GM10266 (cell line): Measurements from ENCODE around the gene HLA-B.

ENCODE experiments used
- DNase-seq: peaks from one replicate; pipeline ENCODE4 v3.0.0; 2012; ENCODE audit errors: extremely low spot score
- TF ChIP-seq, protein P1 (sequence below): IDR thresholded peaks from 2 replicates; pipeline ENCODE4 v1.5.1; 2012; ENCODE audit warnings: mild to moderate bottlenecking, low read depth; ENCODE audit not compliant: control insufficient read depth, insufficient read depth; ENCODE audit errors: missing control alignments

Gene HLA-B

DNA sequence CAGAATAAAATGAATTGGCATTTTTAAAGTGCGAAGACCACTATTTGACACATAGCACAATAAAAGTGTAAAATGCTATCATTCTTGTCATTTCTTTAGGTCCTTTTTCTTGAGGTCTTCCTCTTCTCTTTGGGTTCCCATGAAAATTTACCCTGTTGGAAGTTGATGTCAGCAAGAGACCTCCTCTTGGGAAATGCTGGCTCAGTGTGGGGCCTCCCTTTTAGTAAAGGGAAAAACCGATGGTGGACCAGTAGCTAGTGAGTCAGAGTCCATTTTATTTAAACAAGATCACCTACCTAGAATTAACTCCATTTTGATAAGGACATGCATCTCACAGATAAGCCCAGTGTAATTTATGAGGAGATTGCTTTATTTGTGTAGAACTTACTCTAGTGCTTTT is 47.3 kb downstream of the HLA-B start:
- TF ChIP-seq, protein P1, sequence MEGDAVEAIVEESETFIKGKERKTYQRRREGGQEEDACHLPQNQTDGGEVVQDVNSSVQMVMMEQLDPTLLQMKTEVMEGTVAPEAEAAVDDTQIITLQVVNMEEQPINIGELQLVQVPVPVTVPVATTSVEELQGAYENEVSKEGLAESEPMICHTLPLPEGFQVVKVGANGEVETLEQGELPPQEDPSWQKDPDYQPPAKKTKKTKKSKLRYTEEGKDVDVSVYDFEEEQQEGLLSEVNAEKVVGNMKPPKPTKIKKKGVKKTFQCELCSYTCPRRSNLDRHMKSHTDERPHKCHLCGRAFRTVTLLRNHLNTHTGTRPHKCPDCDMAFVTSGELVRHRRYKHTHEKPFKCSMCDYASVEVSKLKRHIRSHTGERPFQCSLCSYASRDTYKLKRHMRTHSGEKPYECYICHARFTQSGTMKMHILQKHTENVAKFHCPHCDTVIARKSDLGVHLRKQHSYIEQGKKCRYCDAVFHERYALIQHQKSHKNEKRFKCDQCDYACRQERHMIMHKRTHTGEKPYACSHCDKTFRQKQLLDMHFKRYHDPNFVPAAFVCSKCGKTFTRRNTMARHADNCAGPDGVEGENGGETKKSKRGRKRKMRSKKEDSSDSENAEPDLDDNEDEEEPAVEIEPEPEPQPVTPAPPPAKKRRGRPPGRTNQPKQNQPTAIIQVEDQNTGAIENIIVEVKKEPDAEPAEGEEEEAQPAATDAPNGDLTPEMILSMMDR = no peak
- DNase-seq = no peak

DNA sequence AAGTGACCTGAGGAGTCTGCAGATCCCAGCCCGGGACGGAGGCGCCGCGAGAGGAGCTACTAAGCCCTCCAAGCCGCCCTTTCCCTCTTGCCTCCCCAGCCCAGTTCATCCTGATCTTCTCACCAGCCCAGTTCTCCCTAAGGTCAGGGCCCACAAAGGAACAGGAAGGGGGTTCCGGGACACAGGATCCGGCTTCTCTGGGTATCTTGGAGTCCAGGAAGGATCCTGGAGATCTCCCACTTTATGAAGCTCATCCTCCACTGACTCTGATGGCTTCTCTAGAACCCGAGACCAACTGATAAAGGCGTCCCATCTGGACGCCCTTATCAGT is 48.2 kb downstream of the HLA-B start:
- TF ChIP-seq, protein P1 = no peak
- no peak for DNase-seq

DNA sequence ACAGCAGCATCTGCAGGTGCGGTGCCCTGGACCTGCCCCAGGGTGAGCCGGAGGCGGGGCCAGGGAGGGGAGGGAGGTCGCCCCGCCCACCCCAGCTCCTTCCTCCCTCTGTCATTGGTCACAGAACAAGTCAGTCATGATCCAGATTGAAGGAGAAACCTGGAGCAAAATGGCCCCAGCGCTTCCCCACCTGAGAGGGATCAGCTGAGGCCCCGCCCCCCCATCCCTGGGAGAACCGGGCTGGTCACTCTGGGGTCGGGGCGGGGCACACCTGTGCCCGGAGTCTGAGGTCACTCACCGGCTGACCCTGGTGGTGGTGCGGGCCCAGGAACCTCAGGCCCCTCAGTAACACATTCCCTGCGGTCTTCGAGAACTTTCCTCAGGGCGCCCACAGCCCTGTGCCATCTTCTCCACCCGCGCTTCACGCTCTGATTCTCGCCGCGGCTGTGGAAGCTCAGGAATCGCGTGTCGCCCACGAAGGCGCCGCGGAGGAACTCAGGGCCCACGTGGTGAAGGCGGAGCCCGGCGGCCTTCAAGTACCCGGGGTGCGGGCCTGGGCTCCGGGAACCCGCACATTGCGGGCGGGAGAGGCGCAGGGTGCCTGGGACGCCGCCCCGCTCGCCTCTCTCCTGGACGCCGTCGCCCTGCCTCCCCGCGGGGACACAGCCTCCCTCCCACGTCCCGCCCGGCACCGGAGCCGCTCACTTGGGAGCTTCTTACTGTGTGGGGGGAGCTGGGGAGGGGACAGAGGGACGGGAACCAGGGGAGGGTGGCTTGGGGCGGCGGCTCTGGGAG is 48.7 kb downstream of the HLA-B start:
- peak; percentile 82 for DNase-seq
- TF ChIP-seq, protein P1 = no peak

DNA sequence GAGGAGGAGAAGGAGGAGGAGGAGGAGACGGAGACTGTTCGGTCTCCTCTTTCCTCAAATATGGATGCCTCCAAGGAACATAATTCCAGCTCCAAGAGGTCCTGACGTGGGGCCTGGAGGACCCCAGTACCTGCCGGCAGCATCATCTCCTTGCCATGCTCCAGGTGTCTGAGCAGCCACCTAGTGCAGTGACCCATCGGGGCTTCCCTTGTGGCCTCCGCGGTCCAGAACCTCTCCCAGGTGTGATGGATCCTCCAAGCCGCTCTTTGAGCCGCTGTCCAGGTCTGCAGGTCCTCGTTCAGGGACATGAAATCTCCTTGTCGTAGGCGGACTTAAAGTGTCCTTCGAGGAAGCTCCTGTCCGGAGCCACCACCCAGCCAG is 49.3 kb downstream of the HLA-B start:
- TF ChIP-seq, protein P1 = no peak
- DNase-seq = no peak

DNA sequence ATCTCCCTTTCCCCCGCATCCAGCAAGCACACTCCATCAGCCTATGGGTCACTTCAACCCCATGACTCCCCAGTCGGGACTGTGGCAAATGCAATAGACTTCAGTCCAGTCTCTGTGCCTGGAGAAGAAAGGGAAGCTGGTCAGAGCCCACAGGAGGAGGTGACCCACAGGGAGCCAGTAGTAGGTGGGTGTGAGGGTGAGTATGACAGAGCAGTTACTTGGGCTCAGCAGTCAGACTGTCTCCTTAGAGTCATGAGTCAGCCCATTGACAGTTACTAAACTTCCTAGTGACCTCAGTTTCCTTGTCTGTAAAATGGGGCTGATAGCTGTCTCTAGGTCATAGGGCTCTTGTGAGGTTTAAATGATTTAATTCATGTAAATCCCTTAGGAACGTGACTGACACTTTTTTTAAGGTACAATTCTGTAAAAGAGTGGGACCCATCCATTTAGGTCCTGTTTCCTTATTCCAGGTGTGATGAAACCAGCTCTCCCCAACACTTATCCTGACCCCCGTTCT is 51.2 kb downstream of the HLA-B start:
- TF ChIP-seq, protein P1 = no peak
- no peak for DNase-seq

DNA sequence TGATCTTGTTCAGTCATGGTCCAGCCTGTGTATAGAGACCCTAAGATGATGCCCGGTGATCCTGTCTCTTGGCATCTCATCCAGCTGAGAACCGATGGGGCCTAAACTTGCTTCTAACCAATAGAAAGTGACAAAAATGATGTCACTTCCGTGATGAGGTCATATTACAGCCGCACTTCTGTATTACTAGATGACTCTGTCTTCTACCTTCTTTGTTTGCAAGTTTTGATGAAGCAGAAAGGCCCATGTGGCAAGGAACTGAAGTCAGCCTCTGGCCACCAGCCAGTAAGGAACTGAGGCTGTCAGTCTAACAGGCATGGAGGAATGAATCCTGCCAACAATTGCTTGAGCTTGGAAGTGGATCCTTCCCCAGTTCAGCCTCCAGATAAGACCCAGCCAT is 52.3 kb downstream of the HLA-B start:
- TF ChIP-seq, protein P1 = no peak
- no peak for DNase-seq
